ENCODE measurements around the gene SAMD9.
"Not testable (repeated sequence)": the region's sequence is repeated elsewhere in the genome, so short reads cannot be mapped to it uniquely, and the experiment has no call there.

Gene SAMD9

DNA sequence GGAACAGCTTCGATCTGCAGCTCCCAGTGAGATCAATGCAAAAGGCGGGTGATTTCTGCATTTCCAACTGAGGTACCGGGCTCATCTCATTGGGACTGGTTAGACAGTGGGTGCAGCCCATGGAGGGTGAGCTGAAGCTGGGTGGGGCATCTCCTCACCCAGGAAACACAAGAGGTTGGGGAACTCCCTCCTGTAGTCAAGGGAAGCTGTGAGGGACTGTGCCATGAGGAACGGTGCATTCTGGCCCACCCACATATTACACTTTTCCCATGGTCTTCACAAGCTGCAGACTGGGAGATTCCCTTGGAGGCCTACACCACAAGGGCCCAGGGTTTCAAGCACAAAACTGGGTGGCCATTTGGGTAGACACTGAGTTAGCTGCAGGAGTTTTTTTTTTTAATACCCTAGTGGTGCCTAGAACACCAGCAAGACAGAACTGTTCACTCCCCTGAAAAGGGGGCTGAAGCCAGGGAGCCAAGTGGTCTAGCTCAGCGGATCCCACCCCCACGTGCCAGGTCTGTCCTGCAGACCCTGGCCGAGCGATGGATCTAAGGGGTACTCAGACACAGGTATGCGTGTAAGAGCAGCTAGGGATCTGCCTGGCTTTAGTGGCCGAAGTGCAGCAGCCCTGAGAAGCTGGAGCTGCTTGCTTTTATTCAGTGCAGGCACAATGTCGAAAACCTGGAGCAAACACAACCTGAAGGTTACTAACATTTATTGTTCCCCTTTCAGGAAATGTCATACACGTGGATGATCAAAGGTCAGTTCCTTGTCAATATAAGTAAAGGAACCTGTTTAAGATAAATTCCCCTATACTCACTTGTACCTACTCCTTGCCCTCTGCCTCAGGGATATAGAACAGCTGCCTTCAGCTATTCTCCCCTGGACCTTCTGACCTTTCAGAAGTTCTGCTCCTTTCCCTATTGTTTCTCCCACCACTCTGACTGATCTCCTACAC lies 3.1 kb upstream of the SAMD9 start:
- no peak for DNase-seq (ENCODE audit: low read depth in 2 of 2)

DNA sequence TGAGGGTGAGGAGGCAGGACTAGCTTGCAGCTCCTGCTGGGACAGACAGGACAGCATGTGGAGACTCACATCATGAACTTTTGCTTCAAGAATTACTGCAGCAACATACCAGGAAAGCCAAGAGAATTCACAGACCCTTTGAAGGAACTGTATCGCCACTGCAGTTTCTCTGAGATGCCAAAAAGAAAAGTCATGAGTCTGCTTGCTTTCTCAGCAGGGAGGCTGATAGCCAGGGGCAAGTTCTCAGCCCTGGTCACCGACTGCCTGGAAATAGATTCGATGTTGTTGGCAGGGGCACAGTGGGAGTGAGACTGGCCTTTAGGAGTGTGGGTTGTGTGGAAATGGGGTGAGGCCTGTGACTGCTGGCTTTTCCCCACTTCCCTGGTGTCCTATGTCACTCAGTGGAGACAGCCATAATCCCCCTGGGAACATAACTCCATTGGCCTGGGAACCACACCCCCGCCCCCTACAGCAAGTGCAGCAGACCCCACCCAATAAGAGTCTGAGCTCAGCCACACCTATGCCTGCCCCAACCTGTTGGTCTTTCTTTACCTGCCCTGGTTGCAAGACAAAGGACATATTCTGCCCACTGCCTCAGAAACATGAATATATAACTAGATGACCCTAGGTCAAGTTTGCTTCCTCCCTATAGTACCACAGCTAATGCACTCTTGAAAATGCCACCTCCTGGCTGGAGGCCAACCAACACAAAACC lies 1.6 kb upstream of the SAMD9 start:
- no peak for DNase-seq (ENCODE audit: low read depth in 2 of 2)

DNA sequence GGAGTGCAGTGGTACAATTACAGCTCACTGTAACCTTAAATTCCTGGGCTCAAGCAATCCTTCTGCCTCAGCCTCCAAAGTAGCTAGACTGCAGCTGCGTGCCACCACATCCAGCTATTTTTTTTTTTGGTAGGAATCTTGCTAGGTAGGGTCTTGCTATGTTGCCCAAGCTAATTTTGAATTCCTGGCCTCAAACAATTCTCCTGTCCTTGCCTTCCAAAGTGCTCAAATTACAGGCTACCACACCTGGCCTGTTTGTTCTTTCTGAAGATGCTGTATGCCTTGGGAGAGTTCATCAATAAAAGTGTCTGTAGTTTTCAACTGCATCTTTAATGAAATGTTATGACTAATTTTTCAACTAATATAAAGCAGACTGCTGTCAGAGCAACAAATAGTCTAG lies 452 bp downstream of the SAMD9 start:
- no peak for DNase-seq (ENCODE audit: low read depth in 2 of 2)

DNA sequence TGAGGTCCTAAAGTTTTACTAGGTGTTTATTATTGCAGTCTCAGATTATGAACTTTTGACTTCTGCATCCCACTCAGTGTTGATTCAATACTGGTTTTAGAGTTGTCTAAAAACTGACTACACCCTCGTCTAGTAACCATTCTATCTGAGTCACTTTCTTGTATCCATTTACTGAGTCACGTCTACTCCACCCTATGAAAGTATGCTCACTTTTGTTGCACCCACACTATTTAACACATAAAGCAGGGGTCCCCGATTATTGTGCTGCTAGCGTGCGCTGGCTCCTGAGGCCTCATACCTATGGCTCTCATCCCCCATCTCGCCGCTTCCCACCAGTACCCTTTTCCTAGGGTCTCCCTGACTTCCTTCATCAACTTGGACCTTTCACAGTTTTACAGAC lies 2.0 kb downstream of the SAMD9 start:
- no peak for DNase-seq (ENCODE audit: low read depth in 2 of 2)

DNA sequence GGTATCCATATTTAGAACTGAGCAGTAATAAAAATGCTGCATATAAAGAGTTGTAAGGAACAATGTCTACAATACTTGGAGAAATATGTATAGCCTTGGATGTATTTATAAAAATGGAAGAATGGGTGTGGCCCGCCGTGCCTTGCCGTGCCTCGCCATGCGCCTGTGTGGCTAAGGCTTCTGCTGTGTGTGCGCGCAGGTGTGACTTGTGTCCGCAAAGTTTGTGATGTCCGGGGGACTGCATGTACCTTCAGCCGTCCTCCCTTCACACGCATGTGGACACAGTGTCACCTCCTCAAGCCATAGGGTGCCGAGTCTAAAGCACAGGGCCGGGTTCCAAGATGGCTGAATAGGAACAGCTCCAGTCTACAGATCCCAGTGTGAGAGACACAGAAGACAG lies 9.8 kb downstream of the SAMD9 start:
- no peak for DNase-seq (ENCODE audit: low read depth in 2 of 2)

DNA sequence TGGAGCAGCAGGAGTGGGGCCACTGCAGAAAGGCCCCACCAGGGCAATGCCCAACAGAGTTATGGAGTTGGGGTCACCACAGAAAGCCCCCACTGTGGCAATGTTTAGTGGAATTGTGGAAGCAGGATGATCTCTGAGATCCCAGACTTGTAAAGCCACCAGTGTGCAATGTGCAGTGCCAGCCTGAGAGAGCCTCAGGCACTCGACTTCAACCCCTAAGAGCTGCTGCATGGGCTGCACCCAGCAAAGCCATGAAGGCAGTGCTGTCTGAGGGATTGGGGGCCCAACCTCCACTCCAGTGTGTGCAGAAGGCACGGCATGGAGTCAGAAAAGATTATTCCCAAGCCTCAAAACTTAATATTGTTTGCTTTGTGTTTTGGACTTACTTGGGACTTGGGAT lies 20.4 kb downstream of the SAMD9 start:
- DNase-seq (ENCODE audit: low read depth in 2 of 2): no peak

DNA sequence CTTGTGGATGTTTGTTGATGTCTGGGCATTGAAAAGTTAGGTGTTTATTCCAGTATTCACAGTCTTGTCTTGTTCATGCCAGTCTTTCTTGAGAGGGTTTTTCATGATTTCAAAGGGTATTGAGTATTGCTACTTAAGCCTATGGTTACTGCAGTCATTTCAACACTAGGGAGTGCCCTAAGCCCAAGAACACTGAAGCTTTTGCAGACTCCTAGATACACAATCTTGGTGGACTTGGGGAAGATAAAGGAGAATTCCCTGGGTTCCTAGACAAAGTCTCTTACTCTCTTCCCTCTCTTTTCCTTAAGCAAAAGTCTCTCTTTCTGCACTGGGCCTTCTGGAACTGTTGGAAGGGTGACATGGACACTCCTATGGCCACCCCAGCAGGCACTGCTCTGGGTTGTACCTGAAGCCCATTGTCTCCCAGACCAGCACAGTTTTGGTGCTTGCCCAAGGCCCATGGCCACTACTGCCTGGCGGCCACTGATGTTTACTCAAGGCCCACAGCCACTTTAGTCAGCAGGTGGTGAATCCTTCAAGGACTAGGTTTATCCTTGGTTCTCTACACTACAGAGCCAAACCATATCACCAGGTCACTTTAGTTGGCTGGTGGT lies 24.9 kb downstream of the SAMD9 start:
- peak; percentile 5 to 7 for DNase-seq (ENCODE audit: low read depth in 2 of 2)

DNA sequence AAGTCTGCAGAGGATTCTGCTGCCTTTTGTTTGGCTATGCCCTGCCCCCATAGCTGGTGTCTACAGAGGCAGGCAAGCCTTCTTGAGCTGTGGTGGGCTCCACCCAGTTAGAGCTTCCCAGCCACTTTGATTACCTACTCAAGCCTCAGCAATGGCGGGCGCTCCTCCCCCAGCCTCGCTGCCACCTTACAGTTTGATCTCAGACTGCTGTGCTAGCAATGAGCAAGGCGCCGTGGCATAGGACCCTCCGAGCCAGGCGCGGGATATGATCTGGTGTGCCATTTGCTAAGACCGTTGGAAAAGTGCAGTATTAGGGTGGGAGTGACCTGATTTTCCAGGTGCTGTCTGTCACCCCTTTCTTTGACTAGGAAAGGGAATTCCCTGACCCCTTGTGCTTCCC lies 44.4 kb downstream of the SAMD9 start:
- DNase-seq (ENCODE audit: low read depth in 2 of 2): not testable (repeated sequence)

DNA sequence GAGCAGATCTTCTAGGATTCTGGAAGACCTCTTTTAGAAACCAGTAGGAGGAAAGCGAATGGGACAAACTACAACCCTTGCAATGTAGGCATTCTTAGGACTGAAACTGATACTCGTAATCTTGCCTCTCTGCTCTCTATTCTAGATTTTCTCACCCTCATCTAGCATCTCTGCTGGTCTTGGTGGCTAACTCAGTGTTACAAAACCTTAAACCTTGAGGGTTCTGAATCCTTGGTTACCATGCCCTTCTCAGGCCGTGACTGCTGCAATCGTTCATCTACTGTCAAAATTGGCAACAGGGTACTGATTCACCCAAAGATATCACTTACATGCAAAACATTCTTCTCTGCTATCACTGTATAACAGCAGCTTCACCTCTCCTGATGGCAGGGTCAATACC lies 55.2 kb downstream of the SAMD9 start:
- no peak for DNase-seq (ENCODE audit: low read depth in 2 of 2)

DNA sequence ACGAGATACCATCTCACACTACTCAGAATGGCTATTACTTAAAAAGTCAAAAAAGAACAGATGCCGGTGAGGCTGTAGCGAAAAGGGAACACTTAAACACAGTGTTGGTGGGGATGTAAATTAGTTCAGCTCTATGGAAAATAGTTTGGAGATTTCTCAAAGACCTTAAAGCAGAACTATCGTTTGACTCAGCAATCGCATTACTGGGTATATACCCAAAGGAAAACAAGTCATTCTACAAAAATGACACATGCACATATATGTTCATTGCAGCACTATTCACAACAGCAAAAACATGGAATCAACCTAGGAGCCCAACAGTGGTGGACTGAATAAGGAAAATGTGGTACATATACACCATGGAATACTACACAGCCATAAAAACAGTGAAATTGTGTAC lies 56.9 kb downstream of the SAMD9 start:
- DNase-seq (ENCODE audit: low read depth in 2 of 2): no peak

DNA sequence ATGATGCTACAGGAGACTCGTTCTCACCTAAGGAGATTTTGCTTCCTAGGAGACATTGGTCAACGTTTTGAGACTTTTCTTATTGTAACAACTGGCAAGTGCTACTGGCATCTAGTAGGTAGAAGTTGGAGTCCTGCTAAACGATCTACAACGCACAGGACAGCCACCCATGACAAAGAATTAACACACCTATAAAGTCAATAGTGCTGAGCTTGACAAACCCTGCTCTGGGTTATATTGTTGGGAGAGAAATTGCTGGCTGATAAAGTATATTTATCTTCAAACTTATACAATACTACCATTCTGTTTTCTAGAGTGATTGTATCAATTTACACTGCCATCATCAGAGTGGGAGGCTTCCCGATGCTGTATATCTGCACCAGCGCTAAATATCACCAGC lies 57.8 kb downstream of the SAMD9 start:
- DNase-seq (ENCODE audit: low read depth in 2 of 2): no peak

DNA sequence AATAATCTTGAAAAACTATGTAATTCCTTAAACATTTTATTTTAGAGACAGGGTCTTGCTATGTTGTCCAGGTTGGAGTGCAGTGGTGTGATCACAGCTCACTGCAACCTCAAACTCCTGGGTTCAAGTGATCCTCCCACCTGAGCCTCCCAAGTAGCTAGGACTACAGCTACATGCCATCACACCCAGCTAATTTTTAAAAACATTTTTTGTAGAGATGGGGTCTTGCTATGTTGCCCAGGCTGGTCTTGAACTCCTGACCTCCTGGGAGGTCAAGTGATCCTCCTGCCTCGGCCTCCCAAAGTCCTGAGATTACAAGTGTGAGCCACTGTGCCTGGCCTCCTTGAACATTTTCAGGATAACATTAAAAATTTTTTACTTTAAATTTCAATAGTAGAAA lies 61.2 kb downstream of the SAMD9 start:
- not testable (repeated sequence) for DNase-seq (ENCODE audit: low read depth in 2 of 2)

DNA sequence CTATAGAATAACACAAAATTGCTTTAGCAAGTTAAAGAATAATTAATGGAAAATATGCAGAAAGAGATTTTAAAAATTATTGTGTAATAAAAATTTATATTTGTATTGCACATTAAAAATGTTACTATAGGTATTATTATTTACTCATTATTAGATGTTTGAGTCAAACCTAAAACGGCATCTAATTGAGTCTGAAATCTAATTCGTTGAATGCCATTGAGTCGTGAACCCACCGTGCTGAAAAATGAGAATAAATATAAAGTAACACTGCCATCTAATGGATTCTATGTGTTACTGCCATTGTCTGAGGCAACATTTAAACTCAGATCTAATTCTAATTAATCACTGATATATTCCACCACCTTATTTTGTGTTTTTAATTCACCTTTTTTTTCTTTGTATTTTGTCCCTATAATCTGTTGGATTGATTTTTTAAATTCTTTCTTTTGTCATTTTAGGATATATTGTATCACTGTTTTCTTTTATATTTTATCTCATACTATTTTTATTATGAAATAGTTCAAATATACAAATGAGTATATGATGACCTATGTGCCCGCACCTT lies 62.2 kb downstream of the SAMD9 start:
- peak; percentile 36 to 38 for DNase-seq (ENCODE audit: low read depth in 2 of 2)

DNA sequence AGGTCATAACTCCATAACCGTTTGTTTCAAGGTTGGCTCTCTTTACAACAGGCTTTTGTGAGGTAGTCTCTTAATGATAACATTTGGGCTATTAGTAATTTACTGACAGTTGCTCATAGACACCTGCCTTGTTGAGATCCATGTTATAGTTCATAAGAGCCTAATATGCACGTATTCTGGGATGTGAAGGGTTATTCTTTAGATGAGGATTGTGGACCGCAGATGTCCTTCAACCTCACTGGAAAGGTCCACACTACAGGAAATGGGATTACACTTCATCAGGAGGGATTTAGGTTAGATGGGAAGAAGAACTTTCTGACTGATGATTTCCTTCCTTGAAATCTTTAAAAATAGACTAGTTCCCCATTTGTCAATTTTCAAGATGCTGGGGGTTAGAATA lies 62.8 kb downstream of the SAMD9 start:
- DNase-seq (ENCODE audit: low read depth in 2 of 2): no peak

DNA sequence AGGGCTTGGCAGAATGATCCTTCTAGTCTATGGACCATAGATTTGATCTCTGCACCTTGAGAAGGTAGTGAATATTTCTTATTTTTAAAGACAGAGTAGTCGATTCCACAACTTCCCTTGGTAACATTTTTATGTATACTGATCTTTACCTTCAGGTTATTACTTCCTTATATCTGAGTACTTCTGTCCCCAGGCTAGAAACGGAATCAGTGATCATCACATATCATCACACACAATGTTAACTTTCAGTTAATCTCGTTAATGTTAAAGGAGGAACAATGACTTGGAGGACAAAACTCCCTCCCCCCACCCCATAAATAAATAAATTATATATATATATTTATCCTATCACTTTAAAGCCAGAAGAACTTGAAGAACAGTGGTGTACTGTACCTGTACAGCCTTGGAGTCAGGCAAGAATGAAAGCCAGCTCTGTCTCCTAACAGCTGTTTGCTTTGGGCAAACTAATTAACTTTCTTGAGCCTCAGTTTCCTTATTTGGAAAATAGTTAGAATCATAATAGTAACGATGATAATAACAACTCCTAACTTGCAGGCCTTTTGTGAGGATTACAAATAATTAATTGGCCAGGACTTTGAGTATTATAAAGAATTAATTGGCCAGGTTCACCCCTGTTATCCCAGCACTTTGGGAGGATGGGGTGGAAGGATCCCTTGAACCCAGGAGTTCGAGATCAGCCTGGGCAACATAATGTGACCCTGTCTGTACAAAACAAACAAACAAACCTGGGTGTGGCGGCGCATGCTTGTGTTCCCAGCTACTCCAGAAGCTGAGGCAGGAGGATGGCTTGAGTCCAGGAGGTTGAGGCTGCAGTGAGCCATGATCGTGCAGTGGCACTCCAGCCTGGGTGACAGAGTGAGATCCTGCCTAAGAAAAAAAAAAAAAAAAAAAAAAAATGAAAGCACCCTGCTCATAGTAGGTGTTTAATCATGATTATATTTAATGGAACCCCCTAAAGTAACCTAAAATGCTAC lies 63.5 kb downstream of the SAMD9 start:
- DNase-seq (ENCODE audit: low read depth in 2 of 2): no peak

DNA sequence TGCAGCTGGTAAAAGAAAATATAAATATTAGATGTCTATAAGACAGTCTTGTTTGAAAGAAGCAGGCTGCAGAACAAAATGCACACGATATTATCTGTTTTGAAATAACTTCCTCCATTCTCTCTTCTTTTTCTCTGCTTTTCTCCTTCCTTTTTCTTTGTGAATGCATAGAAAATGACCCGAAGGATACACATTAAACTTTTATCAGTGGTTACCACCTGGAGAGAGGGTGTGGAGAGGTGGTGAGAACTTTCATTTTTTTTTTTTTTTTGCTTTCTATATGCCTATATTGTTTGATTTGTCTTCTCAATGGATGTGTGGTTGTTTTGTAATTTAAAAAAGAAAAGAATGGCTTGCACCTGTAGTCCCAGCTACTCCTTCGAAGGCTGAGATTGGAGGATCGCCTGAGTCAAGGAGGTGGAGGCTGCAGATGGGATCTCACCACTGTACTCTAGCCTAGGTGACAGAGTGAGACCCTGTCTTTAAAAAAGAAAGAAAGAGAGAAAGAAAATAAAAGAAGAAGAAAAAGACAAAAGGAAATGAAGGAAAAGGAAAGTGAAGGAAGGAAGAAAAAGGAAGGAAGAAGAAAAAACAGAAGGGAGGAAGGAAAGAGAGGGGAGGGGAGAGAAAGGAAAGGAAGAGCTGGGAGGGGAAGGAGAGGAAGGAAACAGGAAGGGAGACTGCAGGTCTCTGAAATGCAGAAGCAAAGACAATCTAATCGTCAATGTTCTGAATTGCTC lies 64.4 kb downstream of the SAMD9 start:
- no peak for DNase-seq (ENCODE audit: low read depth in 2 of 2)

DNA sequence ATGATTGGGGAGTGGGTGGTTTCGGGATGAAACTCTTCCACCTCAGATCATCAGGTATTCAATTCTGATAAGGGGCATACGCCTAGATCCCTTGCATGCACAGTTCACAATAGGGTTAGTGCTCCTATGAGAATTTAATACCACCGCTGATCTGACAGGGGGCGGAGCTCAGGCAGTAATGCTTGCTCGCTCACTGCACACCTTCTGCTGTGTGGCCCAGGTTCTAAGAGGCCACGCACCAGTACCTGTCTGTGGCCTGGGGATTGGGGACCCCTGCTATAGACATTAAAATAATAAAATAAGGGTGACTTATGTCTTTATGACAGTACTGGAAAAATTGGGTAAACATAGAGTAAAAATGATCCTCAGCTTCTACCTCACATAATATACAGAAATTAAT lies 66.1 kb downstream of the SAMD9 start:
- DNase-seq (ENCODE audit: low read depth in 2 of 2): no peak
